Measurements from ENCODE around the gene IGSF1.

Gene IGSF1

GRCh38 chrX:131239057-131239456 lies 50.0 kb downstream of the IGSF1 start:
- Histone ChIP-seq H3K27ac (no peak overlapping the region), H3K4me3 (ENCODE audit: low read depth, low read length) (no peak overlapping the region), H3K27me3 (replicated peaks) (no peaks in the 10 kb centered on the region), H3K36me3 (replicated peaks) (no peaks in the 10 kb centered on the region)
- TF ChIP-seq CTCF (IDR thresholded peaks at IDR 0.05; ENCODE audit: low read depth, low read length, missing control alignments) = no peak
- no peak for DNase-seq
- in situ Hi-C loops (cut with HindIII; ENCODE audit: low pct_ligation_motif_present, low sequenced_read_pairs) = no loop called here

DNA sequence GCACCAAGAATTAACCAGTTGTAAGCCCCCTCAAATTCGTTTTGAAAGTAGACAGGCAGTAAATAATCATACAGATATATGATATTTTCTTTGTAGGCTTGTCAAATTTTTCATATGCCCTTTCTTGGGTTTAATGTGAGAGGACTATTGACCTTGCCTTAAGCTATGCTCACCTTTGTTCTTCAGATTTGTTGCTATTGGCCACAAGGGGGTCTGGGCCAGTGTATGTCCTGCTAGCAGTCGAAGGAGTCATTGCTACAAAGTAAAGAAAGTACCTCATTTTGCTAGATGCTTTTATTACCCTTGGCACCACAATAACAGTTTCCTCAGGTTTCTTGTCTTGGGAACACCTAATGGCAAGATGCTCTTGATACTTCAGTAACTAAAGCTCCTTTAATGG lies 51.7 kb downstream of the IGSF1 start:
- Histone ChIP-seq H3K27ac (no peak overlapping the region), H3K27me3 (replicated peaks) (no peaks in the 10 kb centered on the region), H3K4me3 (ENCODE audit: low read depth, low read length) (no peak overlapping the region), H3K36me3 (replicated peaks) (no peaks in the 10 kb centered on the region)
- no peak for DNase-seq
- in situ Hi-C loops (cut with HindIII; ENCODE audit: low pct_ligation_motif_present, low sequenced_read_pairs) = no loop called here
- no peak for TF ChIP-seq CTCF (IDR thresholded peaks at IDR 0.05; ENCODE audit: low read depth, low read length, missing control alignments)

DNA sequence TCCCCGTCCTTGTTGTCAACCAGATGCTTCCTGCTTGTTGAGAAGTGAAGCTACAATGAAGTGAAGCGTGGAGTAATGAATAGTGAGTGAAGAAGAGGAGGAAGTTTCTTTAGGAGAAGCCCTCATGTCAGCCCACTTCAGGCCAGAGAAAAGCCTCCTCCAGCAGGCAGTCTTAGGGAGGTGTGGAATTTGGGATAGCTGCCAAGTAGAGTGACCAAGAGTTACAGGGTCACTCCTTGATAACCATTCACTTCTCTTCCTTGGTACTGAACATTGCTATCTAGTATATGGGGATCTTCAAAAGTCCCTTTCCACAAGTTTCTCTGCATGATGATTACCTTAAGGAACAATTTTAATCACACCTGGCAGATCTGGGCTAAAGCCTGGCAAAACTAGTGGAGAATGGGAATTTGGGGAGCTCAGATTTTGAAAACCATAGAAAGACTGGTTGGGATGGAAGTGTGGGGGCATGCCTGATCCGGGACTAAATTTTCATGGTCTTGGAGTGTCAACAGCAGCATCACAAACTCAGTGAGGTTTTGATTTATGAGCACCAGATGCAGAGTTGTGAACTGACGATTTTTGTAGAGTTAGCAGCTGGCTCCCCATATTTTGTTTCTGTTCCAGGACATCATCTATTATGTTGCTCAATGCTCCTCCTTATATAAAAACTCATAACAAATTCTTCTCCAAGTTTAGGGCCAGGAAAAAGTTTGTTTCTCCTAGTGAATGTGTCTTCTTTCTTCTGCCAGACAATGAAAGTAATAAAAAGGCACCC lies 53.1 kb downstream of the IGSF1 start:
- no peak for DNase-seq
- no peak for TF ChIP-seq CTCF (IDR thresholded peaks at IDR 0.05; ENCODE audit: low read depth, low read length, missing control alignments)
- Histone ChIP-seq H3K36me3 (replicated peaks) (no peaks in the 10 kb centered on the region), H3K4me3 (ENCODE audit: low read depth, low read length) (no peak overlapping the region), H3K27me3 (replicated peaks) (no peaks in the 10 kb centered on the region), H3K27ac (no peak overlapping the region)
- in situ Hi-C loops (cut with HindIII; ENCODE audit: low pct_ligation_motif_present, low sequenced_read_pairs) = no loop called here

- no peak for DNase-seq
- no peak for TF ChIP-seq CTCF (IDR thresholded peaks at IDR 0.05; ENCODE audit: low read depth, low read length, missing control alignments)
- in situ Hi-C loops (cut with HindIII; ENCODE audit: low pct_ligation_motif_present, low sequenced_read_pairs) = no loop called here
- no peak overlapping the region for H3K27ac ChIP-seq
- no peaks in the 10 kb centered on the region for H3K27me3 ChIP-seq (replicated peaks)
- H3K4me3 ChIP-seq (ENCODE audit: low read depth, low read length) = no peak overlapping the region
- H3K36me3 ChIP-seq (replicated peaks) = no peaks in the 10 kb centered on the region
These were observed 61.5 kb downstream of the IGSF1 start for GRCh38 chrX:131227608-131228007.

- no peak for TF ChIP-seq CTCF (IDR thresholded peaks at IDR 0.05; ENCODE audit: low read depth, low read length, missing control alignments)
- H3K4me3 ChIP-seq (ENCODE audit: low read depth, low read length) = no peak overlapping the region
- H3K36me3 ChIP-seq (replicated peaks) = no peaks in the 10 kb centered on the region
- H3K27me3 ChIP-seq (replicated peaks) = no peaks in the 10 kb centered on the region
- in situ Hi-C loops (cut with HindIII; ENCODE audit: low pct_ligation_motif_present, low sequenced_read_pairs) = no loop called here
- DNase-seq = no peak
- no peak overlapping the region for H3K27ac ChIP-seq
These were observed 62.5 kb downstream of the IGSF1 start for GRCh38 chrX:131226591-131226990.

DNA sequence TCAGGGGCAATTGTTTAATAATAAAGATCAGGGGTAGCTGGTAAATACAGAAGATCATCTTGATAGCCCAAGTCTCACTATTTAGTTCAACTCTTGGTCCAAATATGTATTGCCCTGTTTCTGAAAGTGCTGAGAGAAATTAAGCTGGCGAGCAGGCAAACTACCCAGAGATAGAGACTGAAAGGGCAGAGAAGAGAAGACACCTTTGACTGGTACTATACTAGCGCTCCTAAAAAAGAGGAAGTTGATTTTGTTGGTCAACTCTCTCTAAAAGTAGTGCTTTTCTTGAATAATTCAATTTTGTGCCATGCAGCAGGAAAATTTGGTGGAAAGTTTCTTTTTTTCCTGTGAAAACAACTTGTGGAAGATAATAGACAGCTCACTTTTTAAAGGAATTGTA lies 64.0 kb downstream of the IGSF1 start:
- in situ Hi-C loops (cut with HindIII; ENCODE audit: low pct_ligation_motif_present, low sequenced_read_pairs) = no loop called here
- Histone ChIP-seq H3K36me3 (replicated peaks) (no peaks in the 10 kb centered on the region), H3K27ac (no peak overlapping the region), H3K4me3 (ENCODE audit: low read depth, low read length) (no peak overlapping the region), H3K27me3 (replicated peaks) (no peaks in the 10 kb centered on the region)
- TF ChIP-seq CTCF (IDR thresholded peaks at IDR 0.05; ENCODE audit: low read depth, low read length, missing control alignments) = no peak
- DNase-seq = no peak
